Natural killer cell (primary cell): ENCODE measurements around the gene TBCK. TPM values are rescaled to one million over a fixed set of nuclear protein-coding genes. Genes with fewer than 3 reads are reported as not detected.

Experiments used
- ATAC-seq, 3 donors: fragments of 150-1000 bp in 2 of 3; fragments of 200-7000 bp in 1 of 3; cut with Tn5 transposase; 1 replicate in 1 of 3; 2 replicates in 2 of 3; pipeline ENCODE4 v1.10.0; 2021; ENCODE audit warnings: mild to moderate bottlenecking in 2 of 3, moderate library complexity in 2 of 3
- DNase-seq, 2 donors: peaks; one replicate each; pipeline versions ENCODE4 v3.0.0 to v3.0.0-alpha.2; 2013 to 2021; ENCODE audit warnings: mixed read lengths in 1 of 2
- H3K27ac ChIP-seq: one replicate; pipeline ENCODE4 v1.5.1; 2013; ENCODE audit warnings: mild to moderate bottlenecking, low read length
- H3K27me3 ChIP-seq: one replicate; pipeline ENCODE4 v1.6.1; 2013; ENCODE audit warnings: low read length; ENCODE audit not compliant: control insufficient read depth, insufficient read depth
- H3K36me3 ChIP-seq: one replicate; pipeline ENCODE4 v1.6.1; 2013; ENCODE audit warnings: low read length; ENCODE audit not compliant: control insufficient read depth, insufficient read depth
- H3K4me1 ChIP-seq: one replicate; pipeline ENCODE4 v1.6.1; 2013; ENCODE audit warnings: low read length; ENCODE audit not compliant: control insufficient read depth, insufficient read depth
- H3K4me3 ChIP-seq: one replicate; pipeline ENCODE4 v1.5.1; 2013; ENCODE audit warnings: low read length
- H3K9me3 ChIP-seq: one replicate; pipeline ENCODE4 v1.6.1; 2013; ENCODE audit warnings: low read length; ENCODE audit not compliant: control insufficient read depth, insufficient read depth
- H3K27ac Mint-ChIP-seq, 2 donors: one replicate each; pipeline ENCODE4 v1.8.0; 2022; ENCODE audit warnings: mild to moderate bottlenecking in 2 of 2, mixed read lengths in 2 of 2, moderate library complexity in 1 of 2
- H3K27me3 Mint-ChIP-seq, 2 donors: one replicate each; pipeline ENCODE4 v1.8.0; 2022; ENCODE audit warnings: low read depth in 2 of 2, mixed read lengths in 2 of 2
- H3K36me3 Mint-ChIP-seq: one replicate; pipeline ENCODE4 v1.8.0; 2022; ENCODE audit warnings: mixed read lengths
- H3K4me1 Mint-ChIP-seq, 2 donors: one replicate each; pipeline ENCODE4 v1.8.0; 2022; ENCODE audit warnings: mixed read lengths in 2 of 2
- H3K4me3 Mint-ChIP-seq: one replicate; pipeline ENCODE4 v1.8.0; 2022; ENCODE audit warnings: mild to moderate bottlenecking, moderate library complexity, mixed read lengths
- H3K9me3 Mint-ChIP-seq, 2 donors: one replicate each; pipeline ENCODE4 v1.8.0; 2022; ENCODE audit warnings: mixed read lengths in 2 of 2
- CTCF ChIP-seq: fragments of 200-600 bp; IDR thresholded peaks from one replicate; pipeline ENCODE4 v1.8.0; 2022; ENCODE audit warnings: antibody characterized with exemption
- WGBS: methylation state at CpG from one replicate; pipeline ENCODE4 v1.1.7; 2013; ENCODE audit warnings: missing lambda C conversion rate; ENCODE audit not compliant: insufficient coverage; 5-methylcytosine and 5-hydroxymethylcytosine counted together
- intact Hi-C: fragments of 100-400 bp; cut with micrococcal nuclease; formaldehyde crosslinking; loops from one replicate; pipeline ENCODE4 v1.14.2; 2022
- total RNA-seq, 4 donors: library from RNA; stranded (reverse); fragments of 120-200 nt in 1 of 4; gene quantifications; one replicate each; pipeline versions ENCODE4 v1.2.3 to v1.2.4, GENCODE V29; 2013 to 2022

Gene TBCK
- total RNA-seq, 3 donors from 2014 or later (not counting 1 experiment from before 2014, with no cell fraction given) = 49.5 to 78.5 (median 54.2) TPM

- H3K27ac ChIP-seq = no peak overlapping the region
- H3K9me3 Mint-ChIP-seq = peaks cover 11 to 13% of the 10 kb centered on the region in 2 donors
- H3K4me3 Mint-ChIP-seq = no peak overlapping the region
- H3K27ac Mint-ChIP-seq = no peak overlapping the region
- ATAC-seq = no peak
- H3K36me3 Mint-ChIP-seq = peaks cover 30% of the 10 kb centered on the region
- H3K9me3 ChIP-seq = peaks cover 17% of the 10 kb centered on the region
- H3K4me1 ChIP-seq = no peaks in the 10 kb centered on the region
- H3K27me3 Mint-ChIP-seq = no peaks in the 10 kb centered on the region
- no peaks in the 10 kb centered on the region for H3K27me3 ChIP-seq
- H3K36me3 ChIP-seq = peaks cover 17% of the 10 kb centered on the region
- TF ChIP-seq CTCF = no peak
- DNase-seq = no peak
- no peaks in the 10 kb centered on the region for H3K4me1 Mint-ChIP-seq
- H3K4me3 ChIP-seq = no peak overlapping the region
- intact Hi-C loops = no loop called here
Measured at GRCh38 chr4:106090826-106091225, 225.2 kb downstream of the TBCK start.

- peaks cover 52% of the 10 kb centered on the region for H3K36me3 Mint-ChIP-seq
- no peaks in the 10 kb centered on the region for H3K4me1 Mint-ChIP-seq
- H3K27me3 Mint-ChIP-seq = no peaks in the 10 kb centered on the region
- Histone ChIP-seq H3K4me3 (no peak overlapping the region), H3K4me1 (no peaks in the 10 kb centered on the region), H3K36me3 (no peaks in the 10 kb centered on the region), H3K27me3 (no peaks in the 10 kb centered on the region), H3K27ac (no peak overlapping the region), H3K9me3 (peaks cover 9% of the 10 kb centered on the region)
- ATAC-seq = no peak
- H3K27ac Mint-ChIP-seq = no peak overlapping the region
- intact Hi-C loops = no loop called here
- TF ChIP-seq CTCF = no peak
- DNase-seq = no peak
- peaks cover 19 to 27% of the 10 kb centered on the region in 2 donors for H3K9me3 Mint-ChIP-seq
- 97% methylated on average over 8 of the region's 8 CpGs for WGBS
- no peak overlapping the region for H3K4me3 Mint-ChIP-seq
Measured at GRCh38 chr4:106083065-106083464, 232.9 kb downstream of the TBCK start.

- intact Hi-C loops = no loop called here
- Histone ChIP-seq H3K4me1 (no peaks in the 10 kb centered on the region), H3K4me3 (no peak overlapping the region), H3K9me3 (peaks cover 18% of the 10 kb centered on the region), H3K27me3 (no peaks in the 10 kb centered on the region), H3K36me3 (peaks cover 4% of the 10 kb centered on the region), H3K27ac (no peak overlapping the region)
- ATAC-seq (no peak), DNase-seq (no peak)
- H3K9me3 Mint-ChIP-seq = peaks cover 29 to 37% of the 10 kb centered on the region in 2 donors
- WGBS = 100% methylated on average over 1 of the region's 1 CpG
- peaks cover 64% of the 10 kb centered on the region for H3K36me3 Mint-ChIP-seq
- no peak overlapping the region for H3K4me3 Mint-ChIP-seq
- no peak overlapping the region for H3K27ac Mint-ChIP-seq
- no peaks in the 10 kb centered on the region for H3K27me3 Mint-ChIP-seq
- no peak for TF ChIP-seq CTCF
- no peaks in the 10 kb centered on the region for H3K4me1 Mint-ChIP-seq
Measured at GRCh38 chr4:106080376-106080775, 235.6 kb downstream of the TBCK start.

- H3K27ac Mint-ChIP-seq = no peak overlapping the region
- peaks cover 25 to 40% of the 10 kb centered on the region in 2 donors for H3K9me3 Mint-ChIP-seq
- 93% methylated on average over 2 of the region's 2 CpGs for WGBS
- ATAC-seq (no peak), DNase-seq (no peak)
- no peaks in the 10 kb centered on the region for H3K4me1 Mint-ChIP-seq
- Histone ChIP-seq H3K36me3 (peaks cover 4% of the 10 kb centered on the region), H3K9me3 (peaks cover 16% of the 10 kb centered on the region), H3K4me3 (no peak overlapping the region), H3K4me1 (no peaks in the 10 kb centered on the region), H3K27me3 (no peaks in the 10 kb centered on the region), H3K27ac (no peak overlapping the region)
- intact Hi-C loops = no loop called here
- no peak for TF ChIP-seq CTCF
- H3K36me3 Mint-ChIP-seq = peaks cover 63% of the 10 kb centered on the region
- H3K4me3 Mint-ChIP-seq = no peak overlapping the region
- H3K27me3 Mint-ChIP-seq = no peaks in the 10 kb centered on the region
Measured at GRCh38 chr4:106079616-106080015, 236.4 kb downstream of the TBCK start.
